MM.1S (cell line): ENCODE results near the gene ADRA2B.

Source experiments
- DNase-seq: peaks from one replicate; pipeline ENCODE4 v3.0.0-alpha.2; 2015
- H2AFZ ChIP-seq: fragments of 300-600 bp; sonication (generic); 2 replicates; pipeline ENCODE4 v1.6.0; 2016; ENCODE audit warnings: antibody characterized with exemption, low read length
- H3F3A ChIP-seq: fragments of 300-600 bp; sonication (generic); 2 replicates; pipeline ENCODE4 v1.6.1; 2016; ENCODE audit warnings: mild to moderate bottlenecking, antibody characterized with exemption, low read length, moderate library complexity, mixed read lengths; ENCODE audit not compliant: insufficient read depth
- H3K27ac ChIP-seq: fragments of 300-600 bp; sonication (generic); 2 replicates; pipeline ENCODE4 v1.5.1; 2016; ENCODE audit warnings: mild to moderate bottlenecking, low read length
- H3K27me3 ChIP-seq: fragments of 300-600 bp; sonication (generic); replicated peaks from 2 replicates; pipeline ENCODE4 v1.6.0; 2016; ENCODE audit warnings: low read length; ENCODE audit not compliant: insufficient read depth
- H3K36me3 ChIP-seq: fragments of 300-600 bp; sonication (generic); replicated peaks from 2 replicates; pipeline ENCODE4 v1.6.1; 2016; ENCODE audit warnings: mild to moderate bottlenecking, low read length, mixed read lengths; ENCODE audit not compliant: insufficient read depth
- H3K4me1 ChIP-seq: fragments of 300-600 bp; sonication (generic); 2 replicates; pipeline ENCODE4 v1.6.1; 2016; ENCODE audit warnings: low read length, mixed read lengths
- H3K4me2 ChIP-seq: fragments of 300-600 bp; sonication (generic); 2 replicates; pipeline ENCODE4 v1.6.0; 2016; ENCODE audit warnings: low read depth, low read length
- H3K4me3 ChIP-seq: fragments of 300-600 bp; sonication (generic); 2 replicates; pipeline ENCODE4 v1.5.1; 2016; ENCODE audit warnings: low read length, mixed read lengths
- H3K79me2 ChIP-seq: fragments of 300-600 bp; sonication (generic); 2 replicates; pipeline ENCODE4 v1.6.1; 2016; ENCODE audit warnings: mixed run types, low read length, mixed read lengths
- H3K9ac ChIP-seq: fragments of 300-600 bp; sonication (generic); 2 replicates; pipeline ENCODE4 v1.6.1; 2016; ENCODE audit warnings: low read length, mixed read lengths
- H3K9me2 ChIP-seq: fragments of 300-600 bp; sonication (generic); replicated peaks from 2 replicates; pipeline ENCODE4 v1.6.1; 2016; ENCODE audit warnings: mild to moderate bottlenecking, low read length, mixed read lengths; ENCODE audit not compliant: insufficient read depth
- H3K9me3 ChIP-seq: fragments of 300-600 bp; sonication (generic); replicated peaks from 2 replicates; pipeline ENCODE4 v1.6.1; 2016; ENCODE audit warnings: mild to moderate bottlenecking, low read length, mixed read lengths; ENCODE audit not compliant: insufficient read depth
- H4K20me1 ChIP-seq: fragments of 300-600 bp; sonication (generic); 2 replicates; pipeline ENCODE4 v1.6.1; 2016; ENCODE audit warnings: mild to moderate bottlenecking, low read length, moderate library complexity, mixed read lengths; ENCODE audit not compliant: insufficient read depth
- CTCF ChIP-seq: fragments of 300-600 bp; sonication (generic); IDR thresholded peaks from 2 replicates; pipeline ENCODE4 v1.5.1; 2016; ENCODE audit warnings: antibody characterized with exemption, low read length, mixed read lengths
- EZH2 ChIP-seq: fragments of 300-600 bp; sonication (generic); optimal IDR thresholded peaks from 2 replicates; pipeline ENCODE3; 2017; ENCODE audit warnings: low read depth, mild to moderate bottlenecking, antibody characterized with exemption, low read length, mixed read lengths
- EZH2phosphoT487 ChIP-seq: fragments of 300-600 bp; sonication (generic); IDR thresholded peaks from 2 replicates; pipeline ENCODE4 v1.6.1; 2018; ENCODE audit warnings: antibody characterized with exemption, low read length

ADRA2B gene

GRCh38 chr2:96111257-96111640, 5.1 kb downstream of the ADRA2B start:
- Histone ChIP-seq H2AFZ (no peak overlapping the region), H4K20me1 (no peaks in the 10 kb centered on the region), H3K4me1 (no peaks in the 10 kb centered on the region), H3K9me2 (no peaks in the 10 kb centered on the region), H3K9me3 (no peaks in the 10 kb centered on the region), H3K4me2 (no peak overlapping the region), H3K36me3 (no peaks in the 10 kb centered on the region), H3K27me3 (peaks cover 29% of the 10 kb centered on the region), H3F3A (no peaks in the 10 kb centered on the region), H3K27ac (no peak overlapping the region), H3K4me3 (no peak overlapping the region), H3K9ac (no peak overlapping the region), H3K79me2 (no peaks in the 10 kb centered on the region)
- no peak for TF ChIP-seq EZH2phosphoT487
- no peak for TF ChIP-seq EZH2
- TF ChIP-seq CTCF = no peak
- no peak for DNase-seq

- TF ChIP-seq EZH2 = no peak
- no peak for TF ChIP-seq CTCF
- TF ChIP-seq EZH2phosphoT487 = no peak
- DNase-seq = no peak
Observed at GRCh38 chr2:96110621-96111256, 5.6 kb downstream of the ADRA2B start.

GRCh38 chr2:96109931-96110511, 6.3 kb downstream of the ADRA2B start:
- Histone ChIP-seq H3K9ac (no peak overlapping the region), H3K4me1 (no peaks in the 10 kb centered on the region), H3K27ac (no peak overlapping the region), H3F3A (no peaks in the 10 kb centered on the region), H3K36me3 (no peaks in the 10 kb centered on the region), H3K79me2 (no peaks in the 10 kb centered on the region), H3K4me2 (no peak overlapping the region), H2AFZ (no peak overlapping the region), H3K4me3 (no peak overlapping the region), H3K27me3 (peaks cover 21% of the 10 kb centered on the region), H3K9me3 (no peaks in the 10 kb centered on the region), H4K20me1 (no peaks in the 10 kb centered on the region), H3K9me2 (no peaks in the 10 kb centered on the region)
- TF ChIP-seq CTCF (no peak), EZH2 (no peak), EZH2phosphoT487 (no peak)
- no peak for DNase-seq

More at GRCh38 chr2:96110621-96111256, 5.6 kb downstream of the ADRA2B start:
- Histone ChIP-seq H3K27me3 (peaks cover 29% of the 10 kb centered on the region), H3K9ac (no peak overlapping the region), H3K4me2 (no peak overlapping the region), H2AFZ (no peak overlapping the region), H3K4me3 (no peak overlapping the region), H4K20me1 (no peaks in the 10 kb centered on the region), H3K9me3 (no peaks in the 10 kb centered on the region), H3K4me1 (no peaks in the 10 kb centered on the region), H3F3A (no peaks in the 10 kb centered on the region), H3K36me3 (no peaks in the 10 kb centered on the region), H3K9me2 (no peaks in the 10 kb centered on the region), H3K79me2 (no peaks in the 10 kb centered on the region), H3K27ac (no peak overlapping the region)
